ENCODE measurements around the gene MYL7. TPM values are rescaled to one million over a fixed set of nuclear protein-coding genes. Genes with fewer than 3 reads are reported as not detected.

The MYL7 gene
- total RNA-seq, 4 donors from 2014 or later, result not detected

- no peak for TF ChIP-seq POLR2A (IDR thresholded peaks at IDR 0.05)
- TF ChIP-seq EP300 (IDR thresholded peaks at IDR 0.05), result no peak
- TF ChIP-seq CTCF (IDR thresholded peaks at IDR 0.05), result no peak
- Histone ChIP-seq H3K36me3 (no peaks in the 10 kb centered on the region), H3K4me1 (peaks cover 0 to 23% (median 4%) of the 10 kb centered on the region in 4 donors), H3K27me3 (no peaks in the 10 kb centered on the region), H3K27ac (no peak overlapping the region), H3K9me3 (no peaks in the 10 kb centered on the region), H3K4me3 (no peak overlapping the region)
- WGBS, 2 donors, result 87 to 91% methylated on average over 4 of the region's 4 CpGs
- no peak for DNase-seq (ENCODE audit: low spot score in 2 of 2)
Measured at GRCh38 chr7:44142028-44142427, 896 bp upstream of the MYL7 start.

GRCh38 chr7:44140341-44140740 is 791 bp downstream of the MYL7 start:
- Histone ChIP-seq H3K4me3 (no peak overlapping the region), H3K9me3 (no peaks in the 10 kb centered on the region), H3K27me3 (no peaks in the 10 kb centered on the region), H3K36me3 (no peaks in the 10 kb centered on the region), H3K4me1 (peaks cover 0 to 8% (median 2%) of the 10 kb centered on the region in 4 donors), H3K27ac (no peak overlapping the region)
- 81 to 89% methylated on average over 7 to 10 of the region's 10 CpGs for WGBS, 2 donors
- TF ChIP-seq EP300 (IDR thresholded peaks at IDR 0.05) (no peak), POLR2A (IDR thresholded peaks at IDR 0.05) (no peak), CTCF (IDR thresholded peaks at IDR 0.05) (no peak)
- DNase-seq (ENCODE audit: low spot score in 2 of 2), result no peak

DNA sequence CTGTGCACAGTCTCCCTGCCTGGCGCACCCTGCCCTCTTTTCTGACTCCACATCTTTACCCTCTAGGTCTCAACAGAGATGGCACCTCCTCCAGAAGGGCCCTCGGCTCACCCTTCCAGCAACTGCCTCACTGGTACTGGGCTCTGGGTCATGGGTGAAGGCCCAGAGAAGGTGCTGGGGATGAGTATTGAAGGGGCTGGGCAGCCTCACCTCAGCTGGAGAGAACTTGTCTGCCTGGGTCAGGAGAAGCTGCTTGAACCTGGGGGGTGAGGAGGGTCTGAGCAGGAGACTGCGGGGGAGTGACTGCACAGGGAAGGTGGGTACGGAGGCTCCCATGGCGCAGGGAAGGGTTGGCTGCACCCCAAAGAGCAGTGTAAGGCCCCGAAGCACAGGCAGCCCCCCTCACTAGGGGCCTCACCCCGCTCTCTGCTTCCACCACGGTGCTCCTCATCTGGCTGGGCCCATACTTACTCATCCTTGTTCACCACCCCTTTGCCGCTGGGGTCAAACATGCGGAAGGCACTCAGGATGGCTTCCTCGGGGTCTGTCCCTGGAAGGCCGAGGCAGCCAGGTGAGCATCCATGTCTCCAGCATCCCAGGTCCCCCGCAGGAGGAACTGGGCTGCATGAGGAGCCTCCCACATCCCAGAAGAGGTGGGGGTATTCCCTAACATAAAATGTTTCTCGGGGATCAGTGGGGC is 1.7 kb downstream of the MYL7 start:
- H3K9me3 ChIP-seq, result no peaks in the 10 kb centered on the region
- H3K4me1 ChIP-seq, result no peaks in the 10 kb centered on the region
- TF ChIP-seq CTCF (IDR thresholded peaks at IDR 0.05) (no peak), POLR2A (IDR thresholded peaks at IDR 0.05) (no peak), EP300 (IDR thresholded peaks at IDR 0.05) (no peak)
- no peak overlapping the region for H3K4me3 ChIP-seq
- H3K36me3 ChIP-seq, result no peaks in the 10 kb centered on the region
- 83 to 94% methylated on average over 13 to 14 of the region's 14 CpGs for WGBS, 2 donors
- no peaks in the 10 kb centered on the region for H3K27me3 ChIP-seq
- no peak for DNase-seq (ENCODE audit: low spot score in 2 of 2)
- H3K27ac ChIP-seq, result no peak overlapping the region

DNA sequence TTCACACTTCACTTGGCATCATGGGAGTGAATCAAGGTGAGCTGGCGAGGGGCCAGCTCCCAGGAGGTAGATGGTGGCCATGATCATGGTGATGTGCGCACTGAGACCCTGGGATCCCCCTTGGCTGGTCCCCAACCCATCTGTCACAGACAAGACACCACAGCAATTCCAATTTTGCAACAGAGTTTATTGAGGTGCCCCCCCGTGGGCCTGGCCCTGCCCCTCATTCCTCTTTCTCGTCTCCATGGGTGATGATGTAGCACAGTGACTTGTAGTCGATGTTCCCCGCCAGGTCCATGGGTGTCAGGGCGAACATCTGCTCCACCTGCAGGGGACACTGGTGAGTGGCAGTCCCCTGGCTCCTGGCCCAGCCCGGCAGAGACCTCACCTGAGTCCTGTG is 2.4 kb downstream of the MYL7 start:
- WGBS, 2 donors, result 72 to 87% methylated on average over 8 of the region's 8 CpGs
- no peak for TF ChIP-seq POLR2A (IDR thresholded peaks at IDR 0.05)
- TF ChIP-seq EP300 (IDR thresholded peaks at IDR 0.05), result no peak
- TF ChIP-seq CTCF (IDR thresholded peaks at IDR 0.05), result no peak
- Histone ChIP-seq H3K4me3 (no peak overlapping the region), H3K9me3 (no peaks in the 10 kb centered on the region), H3K36me3 (no peaks in the 10 kb centered on the region), H3K27ac (no peak overlapping the region), H3K4me1 (no peaks in the 10 kb centered on the region), H3K27me3 (no peaks in the 10 kb centered on the region)
- DNase-seq (ENCODE audit: low spot score in 2 of 2), result no peak

DNA sequence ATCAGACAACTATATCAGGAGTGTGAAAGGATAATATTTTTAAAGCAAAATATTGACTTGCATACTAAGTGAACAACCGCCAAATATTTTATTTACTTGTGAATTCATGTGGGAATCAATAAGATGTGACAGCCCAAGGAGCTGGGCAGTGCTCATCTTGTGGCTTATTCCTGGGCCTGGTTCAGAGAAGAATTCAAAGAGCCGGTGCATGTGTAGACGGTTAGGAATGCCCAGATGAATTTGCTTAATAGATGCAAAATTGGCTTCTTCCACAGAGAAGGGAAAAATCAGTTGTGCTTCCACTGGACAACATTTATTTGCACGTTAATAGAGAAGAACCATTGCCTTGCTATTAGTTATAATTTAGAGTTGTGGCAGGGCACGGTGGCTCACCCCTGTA is 4.4 kb downstream of the MYL7 start:
- Histone ChIP-seq H3K4me3 (no peak overlapping the region), H3K27ac (no peak overlapping the region), H3K4me1 (no peaks in the 10 kb centered on the region), H3K27me3 (no peaks in the 10 kb centered on the region), H3K36me3 (no peaks in the 10 kb centered on the region), H3K9me3 (no peaks in the 10 kb centered on the region)
- WGBS, 2 donors, result 82 to 85% methylated on average over 5 of the region's 5 CpGs
- TF ChIP-seq EP300 (IDR thresholded peaks at IDR 0.05) (no peak), CTCF (IDR thresholded peaks at IDR 0.05) (no peak), POLR2A (IDR thresholded peaks at IDR 0.05) (no peak)
- DNase-seq (ENCODE audit: low spot score in 2 of 2), result no peak

Measured in tibial nerve (tissue), 4 donors.